Thymus (tissue), 11 donors: Measurements from ENCODE around the gene OR9Q1. TPM values are rescaled to one million over a fixed set of nuclear protein-coding genes. Genes with fewer than 3 reads are reported as not detected.

ENCODE experiments used
- DNase-seq, 9 donors: peaks; one replicate each; pipeline ENCODE4 v3.0.0-alpha.2; 2013; ENCODE audit warnings: low spot score in 9 of 9, low read depth in 6 of 9, missing footprints in 1 of 9
- H3K27ac ChIP-seq, 2 donors: one replicate each; pipeline ENCODE4 v1.5.1; 2013; ENCODE audit warnings: control low read depth in 1 of 2, low read depth in 1 of 2, low read length in 1 of 2, mild to moderate bottlenecking in 1 of 2, moderate library complexity in 1 of 2
- H3K27me3 ChIP-seq, 2 donors: one replicate each; pipeline ENCODE4 v1.5.1; 2013; ENCODE audit warnings: low read length in 1 of 2; ENCODE audit not compliant: control insufficient read depth in 2 of 2, insufficient read depth in 1 of 2
- H3K36me3 ChIP-seq, 2 donors: one replicate each; pipeline ENCODE4 v1.5.1; 2013; ENCODE audit warnings: low read length in 1 of 2, mild to moderate bottlenecking in 1 of 2, moderate library complexity in 1 of 2; ENCODE audit not compliant: control insufficient read depth in 2 of 2, insufficient read depth in 2 of 2
- H3K4me1 ChIP-seq, 2 donors: one replicate each; pipeline ENCODE4 v1.5.1; 2013; ENCODE audit warnings: low read length in 2 of 2; ENCODE audit not compliant: control insufficient read depth in 2 of 2, insufficient read depth in 2 of 2
- H3K4me3 ChIP-seq, 2 donors: one replicate each; pipeline ENCODE4 v1.5.1; 2013; ENCODE audit warnings: low read length in 2 of 2, control low read depth in 1 of 2, mild to moderate bottlenecking in 1 of 2
- H3K9me3 ChIP-seq, 2 donors: one replicate each; pipeline ENCODE4 v1.5.1; 2013; ENCODE audit warnings: low read length in 1 of 2, mild to moderate bottlenecking in 1 of 2; ENCODE audit not compliant: control insufficient read depth in 2 of 2, insufficient read depth in 1 of 2
- WGBS: extraction: QIAGEN DNeasy Blood & Tissue Kit; methylation state at CpG from one replicate; pipeline ENCODE4 v1.1.7; 2013; 5-methylcytosine and 5-hydroxymethylcytosine counted together
- polyA plus RNA-seq: library from polyadenylated mRNA; stranded (reverse); fragments of 200-250 nt; gene quantifications from one replicate; pipeline ENCODE4 v1.2.3, GENCODE V29; 2013
- total RNA-seq: library from RNA; stranded (reverse); fragments of 120-200 nt; gene quantifications from one replicate; pipeline ENCODE4 v1.2.4, GENCODE V29; 2013
- donor health status: healthy.

Gene OR9Q1
- total and polyA plus RNA-seq, 2 donors = 0.05 TPM; not detected in 1

DNA sequence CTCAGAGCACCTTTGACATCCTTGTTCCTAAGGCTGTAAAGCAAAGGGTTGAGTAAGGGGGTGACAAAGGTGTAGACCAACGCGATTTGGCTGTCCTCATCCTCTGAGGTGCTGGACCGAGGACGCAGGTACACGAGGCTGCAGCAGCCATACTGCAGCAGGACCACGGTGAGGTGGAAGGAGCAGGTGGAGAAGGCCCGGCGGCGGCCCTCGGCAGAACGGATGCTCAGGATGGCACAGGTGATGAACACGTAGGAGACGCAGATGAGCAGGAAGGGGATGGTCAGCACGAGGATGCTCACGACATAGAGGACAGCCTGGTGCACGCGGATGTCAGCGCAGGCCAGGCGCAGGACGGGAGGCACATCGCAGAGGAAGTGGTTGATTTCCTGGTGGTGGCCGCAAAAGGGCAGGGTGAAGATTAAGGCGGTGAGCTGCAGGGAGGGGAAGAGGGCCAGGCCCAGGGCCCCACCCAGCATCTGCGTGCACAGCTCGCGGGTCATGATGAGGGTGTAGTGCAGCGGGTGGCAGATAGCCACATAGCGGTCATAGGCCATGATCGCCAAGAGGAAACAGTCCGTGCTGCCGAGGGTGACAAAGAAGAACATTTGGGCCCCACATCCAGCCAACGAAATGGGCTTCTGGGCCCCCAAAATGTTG is 204.4 kb downstream of the OR9Q1 start:
- Histone ChIP-seq H3K4me1 (no peaks in the 10 kb centered on the region), H3K27me3 (no peaks in the 10 kb centered on the region), H3K36me3 (no peaks in the 10 kb centered on the region), H3K4me3 (no peak overlapping the region), H3K9me3 (no peaks in the 10 kb centered on the region), H3K27ac (no peak overlapping the region)
- DNase-seq = no peak
- WGBS = 95% methylated on average over 32 of the region's 32 CpGs

Other genes with a start within 250 kb of the OR9Q1 start
- not detected for gene OR6Q1, start 7.1 kb downstream of the OR9Q1 start, total RNA-seq
- not detected for gene OR6Q1, start 7.1 kb downstream of the OR9Q1 start, polyA plus RNA-seq
- gene OR9I1, start 101.6 kb downstream of the OR9Q1 start, total RNA-seq = not detected
- not detected for gene OR9I1, start 101.6 kb downstream of the OR9Q1 start, polyA plus RNA-seq
- not detected for gene OR9Q2, start 165.2 kb downstream of the OR9Q1 start, total RNA-seq
- not detected for gene OR9Q2, start 165.2 kb downstream of the OR9Q1 start, polyA plus RNA-seq
- gene OR1S2, start 180.3 kb downstream of the OR9Q1 start, total RNA-seq = not detected
- 0.07 TPM for gene OR1S2, start 180.3 kb downstream of the OR9Q1 start, polyA plus RNA-seq
- gene OR1S1, start 188.8 kb downstream of the OR9Q1 start, total RNA-seq = not detected
- not detected for gene OR1S1, start 188.8 kb downstream of the OR9Q1 start, polyA plus RNA-seq
- gene OR10Q1, start 205.0 kb downstream of the OR9Q1 start, total RNA-seq = not detected
- not detected for gene OR10Q1, start 205.0 kb downstream of the OR9Q1 start, polyA plus RNA-seq
- not detected for gene OR10W1, start 244.4 kb downstream of the OR9Q1 start, total RNA-seq
- 0.02 TPM for gene OR10W1, start 244.4 kb downstream of the OR9Q1 start, polyA plus RNA-seq